A673 (cell line): ENCODE measurements around the gene CHCHD3. TPM values are rescaled to one million over a fixed set of nuclear protein-coding genes. Genes with fewer than 3 reads are reported as not detected.

Experiments used
- BruUV-seq: library from RNA; stranded (reverse); fragments of 400-500 nt; replicated peaks from 2 replicates; lab custom pipeline; 2021; lab: Mats Ljungman, UMichigan
- CTCF ChIA-PET: fragments of 300-600 bp; sonication (Branson Sonifier 250); formaldehyde crosslinking; loops from one replicate; lab custom pipeline; 2022; ENCODE audit warnings: antibody characterized with exemption; lab: Charles Lee
- POLR2A ChIA-PET: fragments of 300-600 bp; sonication (Branson Sonifier 250); formaldehyde crosslinking; loops from one replicate; lab custom pipeline; 2022; ENCODE audit warnings: antibody characterized with exemption; ENCODE audit not compliant: low non-redundant PET; lab: Charles Lee
- DNase-seq: peaks from one replicate; pipeline ENCODE4 v3.0.0-alpha.2; 2015; ENCODE audit warnings: low spot score
- H3K27ac ChIP-seq: fragments of 200-600 bp; sonication (generic); 2 replicates; pipeline ENCODE4 v1.5.1; 2016; ENCODE audit warnings: mixed run types, low read depth, mild to moderate bottlenecking, mixed read lengths, antibody characterized with exemption, low read length; ENCODE audit not compliant: poor library complexity, severe bottlenecking
- H3K27me3 ChIP-seq: fragments of 200-600 bp; sonication (generic); replicated peaks from 2 replicates; pipeline ENCODE4 v1.6.1; 2017; ENCODE audit warnings: mixed run types, low read depth, mild to moderate bottlenecking, mixed read lengths, antibody characterized with exemption, low read length; ENCODE audit not compliant: insufficient read depth, poor library complexity
- H3K36me3 ChIP-seq: fragments of 200-600 bp; sonication (generic); 2 replicates; pipeline ENCODE4 v1.6.1; 2016; ENCODE audit warnings: mixed run types, mild to moderate bottlenecking, mixed read lengths, antibody characterized with exemption, low read length; ENCODE audit not compliant: insufficient read depth, poor library complexity, severe bottlenecking
- H3K4me1 ChIP-seq: fragments of 200-600 bp; sonication (generic); 2 replicates; pipeline ENCODE4 v1.6.1; 2017; ENCODE audit warnings: mixed run types, mild to moderate bottlenecking, mixed read lengths, antibody characterized with exemption, low read length; ENCODE audit not compliant: insufficient read depth, poor library complexity, severe bottlenecking
- H3K4me3 ChIP-seq: fragments of 200-600 bp; sonication (generic); 2 replicates; pipeline ENCODE4 v1.5.1; 2016; ENCODE audit warnings: low read depth, mixed run types, mild to moderate bottlenecking, mixed read lengths, low read length; ENCODE audit not compliant: poor library complexity, severe bottlenecking
- H3K9me3 ChIP-seq: fragments of 200-600 bp; sonication (generic); 2 replicates; pipeline ENCODE4 v1.6.1; 2016; ENCODE audit warnings: mixed run types, low read depth, mild to moderate bottlenecking, mixed read lengths, antibody characterized with exemption, low read length; ENCODE audit not compliant: poor library complexity, severe bottlenecking
- EZH2 ChIP-seq: fragments of 200-600 bp; sonication (generic); IDR thresholded peaks from 2 replicates; pipeline ENCODE4 v1.6.1; 2017; ENCODE audit warnings: borderline replicate concordance, low read depth, mild to moderate bottlenecking, mixed read lengths, antibody characterized with exemption, low read length; ENCODE audit not compliant: poor library complexity, severe bottlenecking
- intact Hi-C: fragments of 100-400 bp; cut with micrococcal nuclease; formaldehyde crosslinking; loops from one replicate; pipeline ENCODE4 v1.10.0; 2022; ENCODE audit not compliant: unreplicated experiment
- total RNA-seq: library from RNA; stranded (reverse); gene quantifications from 2 replicates; pipeline ENCODE4 v1.2.3, GENCODE V29; 2021
- TF ChIP-seq, protein P1 (sequence below): fragments of 300-800, 200-600 bp; sonication (generic); conservative IDR thresholded peaks from 2 replicates; pipeline ENCODE4 v1.5.1; 2017; ENCODE audit warnings: low read depth, mild to moderate bottlenecking, antibody characterized with exemption, low read length, moderate library complexity, mixed read lengths

The CHCHD3 gene
- total RNA-seq, 1 experiment from 2014 or later: 128 TPM

DNA sequence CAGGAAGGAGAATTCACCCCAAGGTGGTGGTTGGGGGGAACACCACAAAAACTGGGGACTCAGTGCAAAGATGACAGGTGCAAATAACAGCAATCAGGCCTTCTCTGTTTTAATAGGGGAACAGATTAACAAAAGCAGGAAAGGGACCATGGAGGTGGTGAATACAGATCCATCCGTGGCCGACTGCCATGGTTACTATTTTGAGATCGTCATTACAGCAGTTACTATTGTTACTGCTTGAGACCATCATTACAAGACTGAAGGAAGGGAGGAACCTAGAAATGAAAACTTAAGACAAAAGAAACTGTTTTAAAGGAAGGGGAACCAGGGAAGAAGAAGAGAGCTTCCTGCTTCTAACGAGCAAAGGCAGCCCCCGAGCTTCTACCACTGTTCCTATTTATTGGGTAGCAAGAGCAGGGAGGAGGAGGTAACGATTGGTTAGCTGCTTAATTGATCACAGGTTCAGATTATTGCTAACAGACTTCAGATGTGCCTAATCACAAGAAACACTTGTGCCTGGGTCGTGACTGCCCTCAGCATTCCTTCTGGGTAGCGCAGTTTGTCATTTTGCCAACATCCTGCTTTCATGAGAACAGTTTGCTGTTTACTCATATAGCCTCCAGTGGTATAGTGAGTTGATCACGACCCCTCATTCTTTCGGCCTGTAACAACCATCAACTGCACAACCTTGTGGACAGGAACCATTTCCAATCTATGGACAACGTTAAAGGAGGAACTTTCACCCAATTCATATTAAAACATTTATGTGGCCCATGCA lies 216.3 kb downstream of the CHCHD3 start:
- no peak for TF ChIP-seq EZH2
- TF ChIP-seq, protein P1, sequence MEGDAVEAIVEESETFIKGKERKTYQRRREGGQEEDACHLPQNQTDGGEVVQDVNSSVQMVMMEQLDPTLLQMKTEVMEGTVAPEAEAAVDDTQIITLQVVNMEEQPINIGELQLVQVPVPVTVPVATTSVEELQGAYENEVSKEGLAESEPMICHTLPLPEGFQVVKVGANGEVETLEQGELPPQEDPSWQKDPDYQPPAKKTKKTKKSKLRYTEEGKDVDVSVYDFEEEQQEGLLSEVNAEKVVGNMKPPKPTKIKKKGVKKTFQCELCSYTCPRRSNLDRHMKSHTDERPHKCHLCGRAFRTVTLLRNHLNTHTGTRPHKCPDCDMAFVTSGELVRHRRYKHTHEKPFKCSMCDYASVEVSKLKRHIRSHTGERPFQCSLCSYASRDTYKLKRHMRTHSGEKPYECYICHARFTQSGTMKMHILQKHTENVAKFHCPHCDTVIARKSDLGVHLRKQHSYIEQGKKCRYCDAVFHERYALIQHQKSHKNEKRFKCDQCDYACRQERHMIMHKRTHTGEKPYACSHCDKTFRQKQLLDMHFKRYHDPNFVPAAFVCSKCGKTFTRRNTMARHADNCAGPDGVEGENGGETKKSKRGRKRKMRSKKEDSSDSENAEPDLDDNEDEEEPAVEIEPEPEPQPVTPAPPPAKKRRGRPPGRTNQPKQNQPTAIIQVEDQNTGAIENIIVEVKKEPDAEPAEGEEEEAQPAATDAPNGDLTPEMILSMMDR: no peak
- no TSS peak for BruUV-seq
- Histone ChIP-seq H3K27ac (no peak overlapping the region), H3K27me3 (no peaks in the 10 kb centered on the region), H3K4me1 (no peaks in the 10 kb centered on the region), H3K9me3 (peaks cover 13% of the 10 kb centered on the region), H3K4me3 (no peak overlapping the region), H3K36me3 (no peaks in the 10 kb centered on the region)
- POLR2A ChIA-PET: interaction anchor here (0.6 kb wide), 1 partner anchor 50 kb away, joined by 3 read pairs; no protein-coding TSS in a partner anchor
- intact Hi-C loops: no loop called here
- DNase-seq: no peak
- CTCF ChIA-PET: no interaction called here

DNA sequence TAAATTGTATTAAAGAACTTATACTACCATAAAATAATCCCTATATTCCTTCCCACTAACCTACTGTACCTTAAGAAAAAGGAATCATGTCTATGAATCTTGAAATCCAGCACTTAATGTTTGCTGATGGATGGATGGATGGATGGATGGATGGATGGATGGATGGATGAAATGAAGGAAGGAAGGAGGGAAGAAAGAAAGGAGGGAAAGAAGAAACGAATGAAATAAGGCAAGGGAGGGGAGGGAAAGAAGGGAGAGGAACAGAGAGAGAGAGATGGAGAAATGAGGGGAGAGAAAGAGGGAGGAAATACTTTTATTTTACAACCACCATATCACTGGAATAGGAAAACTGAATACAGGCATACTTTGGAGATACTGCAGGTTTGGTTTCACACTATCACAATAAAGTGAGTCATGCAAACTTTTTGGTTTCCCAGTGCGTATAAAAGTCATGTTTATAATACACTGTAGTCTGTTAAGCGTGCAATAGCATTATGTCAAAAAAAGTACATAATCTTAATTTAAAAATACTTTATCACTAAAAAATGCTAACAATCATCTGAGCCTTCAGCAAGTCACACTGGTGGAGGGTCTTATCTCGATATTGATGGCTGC lies 219.8 kb downstream of the CHCHD3 start:
- POLR2A ChIA-PET: no interaction called here

DNA sequence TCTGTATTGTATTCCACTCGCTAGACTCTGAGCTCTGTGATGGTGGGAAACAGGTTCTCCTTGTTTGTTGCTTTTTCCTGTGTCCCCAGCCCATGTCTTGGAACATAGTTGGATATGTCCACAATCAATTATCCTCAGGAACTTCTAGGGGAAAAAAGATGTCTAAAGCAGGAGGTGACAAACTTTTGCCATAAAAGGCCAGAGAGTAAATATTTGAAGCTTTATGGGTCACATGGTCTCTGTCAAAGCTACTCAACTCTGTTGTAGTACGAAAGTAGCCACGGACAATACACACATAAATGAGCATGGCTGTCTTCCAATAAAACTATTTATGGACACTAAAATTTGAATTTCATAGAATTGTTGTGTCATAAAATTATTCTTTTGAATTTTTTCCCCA lies 220.5 kb downstream of the CHCHD3 start:
- ChIA-PET POLR2A (no interaction called here), CTCF (interaction anchor here (0.6 kb wide), 1 partner anchor 291 kb away, joined by 3 read pairs; no protein-coding TSS in a partner anchor)
- Histone ChIP-seq H3K9me3 (peaks cover 13% of the 10 kb centered on the region), H3K27me3 (no peaks in the 10 kb centered on the region), H3K4me3 (no peak overlapping the region), H3K36me3 (no peaks in the 10 kb centered on the region), H3K4me1 (no peaks in the 10 kb centered on the region), H3K27ac (no peak overlapping the region)
- TF ChIP-seq EZH2: no peak
- TF ChIP-seq, protein P1: no peak
- DNase-seq: no peak
- intact Hi-C loops: no loop called here
- BruUV-seq: no TSS peak

More for the DNA sequence above, 219.8 kb downstream of the CHCHD3 start:
- Histone ChIP-seq H3K4me1 (no peaks in the 10 kb centered on the region), H3K9me3 (peaks cover 13% of the 10 kb centered on the region), H3K4me3 (no peak overlapping the region), H3K27ac (no peak overlapping the region), H3K36me3 (no peaks in the 10 kb centered on the region), H3K27me3 (no peaks in the 10 kb centered on the region)
- CTCF ChIA-PET: no interaction called here
- no peak for TF ChIP-seq EZH2
- TF ChIP-seq, protein P1: no peak
- DNase-seq: no peak
- no TSS peak for BruUV-seq
- intact Hi-C loops: no loop called here
